Prostate gland (tissue), 2 donors: Measurements from ENCODE around the gene TMBIM1.

Experiments used
- CTCF ChIP-seq, 4 experiments: fragments of 200-600 bp in 2 of 4; fragments of 450-650 bp in 2 of 4; sonication (generic) in 2 of 4; IDR thresholded peaks; 1 replicate in 3 of 4; 2 replicates in 1 of 4; pipeline ENCODE4 v1.5.1; 2016 to 2019; ENCODE audit warnings: antibody characterized with exemption in 4 of 4, mild to moderate bottlenecking in 2 of 4, moderate library complexity in 2 of 4
- POLR2A ChIP-seq: fragments of 450-650 bp; IDR thresholded peaks from one replicate; pipeline ENCODE4 v1.6.1; 2016; ENCODE audit warnings: antibody characterized with exemption, mild to moderate bottlenecking
- POLR2AphosphoS5 ChIP-seq: sonication (generic); formaldehyde crosslinking; IDR thresholded peaks from one replicate; pipeline ENCODE4 v1.6.1; 2017; ENCODE audit warnings: antibody characterized with exemption

- TF ChIP-seq CTCF (IDR thresholded peaks at IDR 0.05) = no peak
- TF ChIP-seq POLR2A = no peak
- TF ChIP-seq POLR2AphosphoS5 = no peak
Measured at GRCh38 chr2:218234521-218234920, 57.8 kb downstream of the TMBIM1 start.
